ENCODE measurements around the gene EPHA2. TPM values are rescaled to one million over a fixed set of nuclear protein-coding genes. Genes with fewer than 3 reads are reported as not detected.

Gene EPHA2
- total RNA-seq, 1 donor from 2014 or later, result 25.0 TPM

DNA sequence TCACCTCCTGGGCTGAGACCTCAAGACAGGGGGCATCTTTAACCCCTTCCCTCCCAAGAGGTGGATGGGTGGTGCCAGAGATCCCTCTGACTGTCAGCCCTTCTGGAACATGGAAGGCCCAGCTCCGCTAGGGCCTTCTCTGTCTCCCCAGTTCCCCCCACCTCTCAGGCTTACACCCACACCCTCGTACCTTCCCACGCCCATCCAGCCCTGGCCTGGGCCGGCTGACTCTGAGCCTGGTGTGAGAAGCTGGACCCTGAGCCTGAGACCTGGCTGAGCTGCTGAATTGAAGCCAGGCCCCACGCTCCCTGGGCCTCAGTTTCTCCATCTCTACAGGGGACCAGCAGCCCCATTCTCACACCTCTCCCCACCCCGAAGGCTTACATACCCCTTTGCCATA is 5.4 kb downstream of the EPHA2 start:
- no peak for DNase-seq (ENCODE audit: low read depth, low spot score)
- Mint-ChIP-seq H3K4me1 (peaks cover 49% of the 10 kb centered on the region), H3K36me3 (ENCODE audit: low read depth) (peaks cover 11% of the 10 kb centered on the region), H3K27ac (ENCODE audit: unreplicated experiment) (no peak overlapping the region), H3K9me3 (no peaks in the 10 kb centered on the region), H3K27me3 (ENCODE audit: low read depth) (no peaks in the 10 kb centered on the region), H3K4me3 (peak overlapping the region; percentile 79)
- TF ChIP-seq, protein P1, sequence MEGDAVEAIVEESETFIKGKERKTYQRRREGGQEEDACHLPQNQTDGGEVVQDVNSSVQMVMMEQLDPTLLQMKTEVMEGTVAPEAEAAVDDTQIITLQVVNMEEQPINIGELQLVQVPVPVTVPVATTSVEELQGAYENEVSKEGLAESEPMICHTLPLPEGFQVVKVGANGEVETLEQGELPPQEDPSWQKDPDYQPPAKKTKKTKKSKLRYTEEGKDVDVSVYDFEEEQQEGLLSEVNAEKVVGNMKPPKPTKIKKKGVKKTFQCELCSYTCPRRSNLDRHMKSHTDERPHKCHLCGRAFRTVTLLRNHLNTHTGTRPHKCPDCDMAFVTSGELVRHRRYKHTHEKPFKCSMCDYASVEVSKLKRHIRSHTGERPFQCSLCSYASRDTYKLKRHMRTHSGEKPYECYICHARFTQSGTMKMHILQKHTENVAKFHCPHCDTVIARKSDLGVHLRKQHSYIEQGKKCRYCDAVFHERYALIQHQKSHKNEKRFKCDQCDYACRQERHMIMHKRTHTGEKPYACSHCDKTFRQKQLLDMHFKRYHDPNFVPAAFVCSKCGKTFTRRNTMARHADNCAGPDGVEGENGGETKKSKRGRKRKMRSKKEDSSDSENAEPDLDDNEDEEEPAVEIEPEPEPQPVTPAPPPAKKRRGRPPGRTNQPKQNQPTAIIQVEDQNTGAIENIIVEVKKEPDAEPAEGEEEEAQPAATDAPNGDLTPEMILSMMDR (conservative IDR thresholded peaks at IDR 0.05), result no peak

DNA sequence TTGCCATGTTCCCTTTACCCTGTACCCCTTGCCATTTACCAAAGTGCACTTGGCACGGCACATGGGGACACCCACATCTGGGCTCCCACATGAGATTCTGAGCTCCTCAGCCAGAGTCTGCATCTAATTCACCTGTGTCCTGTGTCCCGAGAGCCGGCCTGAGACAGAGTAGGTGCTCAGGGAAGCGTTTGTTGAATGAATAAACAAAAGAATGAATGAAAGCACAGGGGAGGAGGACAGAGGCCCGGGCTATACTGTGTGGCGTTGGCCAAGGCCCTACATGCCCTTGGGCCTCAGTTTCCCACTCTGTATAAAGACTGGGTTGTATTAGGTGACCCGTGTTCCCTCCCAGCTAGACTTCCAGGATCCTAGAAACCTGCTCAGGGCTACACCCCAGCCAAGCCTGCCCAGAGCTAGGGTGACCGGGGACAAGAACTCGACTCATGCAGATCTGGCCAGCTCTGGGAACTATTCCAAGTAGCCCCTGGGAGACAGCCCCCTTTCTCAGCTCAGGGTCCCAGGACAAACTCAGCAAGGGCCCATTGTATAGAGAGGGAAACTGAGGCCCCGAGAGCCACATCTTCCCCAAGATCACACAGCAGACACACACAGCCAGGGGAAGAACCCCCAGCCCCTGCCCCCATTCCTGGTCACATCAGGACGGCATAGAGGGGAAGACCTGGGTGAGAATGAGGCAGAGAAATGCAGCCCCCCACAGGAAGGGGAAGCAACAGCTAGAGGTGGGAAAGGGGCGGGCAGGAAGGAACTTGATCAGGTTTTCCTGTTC is 6.0 kb downstream of the EPHA2 start:
- DNase-seq (ENCODE audit: low read depth, low spot score), result no peak
- H3K27ac Mint-ChIP-seq (ENCODE audit: unreplicated experiment), result no peak overlapping the region
- peaks cover 11% of the 10 kb centered on the region for H3K36me3 Mint-ChIP-seq (ENCODE audit: low read depth)
- no peaks in the 10 kb centered on the region for H3K27me3 Mint-ChIP-seq (ENCODE audit: low read depth)
- peaks cover 50% of the 10 kb centered on the region for H3K4me1 Mint-ChIP-seq
- H3K9me3 Mint-ChIP-seq, result no peaks in the 10 kb centered on the region
- TF ChIP-seq, protein P1 (conservative IDR thresholded peaks at IDR 0.05), result no peak
- H3K4me3 Mint-ChIP-seq, result peak overlapping the region; percentile 47

DNA sequence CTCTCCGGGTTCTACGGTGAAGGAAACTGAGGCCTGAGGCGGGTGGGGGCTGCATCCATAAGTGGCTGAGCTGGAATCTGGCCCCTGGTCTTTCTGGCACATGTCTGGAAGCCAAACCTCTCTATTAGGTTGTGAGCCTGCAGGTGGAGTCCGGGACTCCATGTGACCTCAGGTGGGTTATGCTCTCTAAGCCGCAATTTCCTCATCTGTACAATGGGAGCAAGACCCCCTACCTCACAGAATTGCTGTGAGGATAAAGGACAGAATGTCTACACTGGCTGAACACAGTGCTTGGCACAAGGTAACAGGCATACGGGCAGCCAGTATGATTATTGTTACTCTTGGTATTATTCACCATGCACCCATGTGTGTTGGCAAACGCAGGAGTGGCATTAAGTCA is 6.7 kb downstream of the EPHA2 start:
- H3K4me3 Mint-ChIP-seq, result no peak overlapping the region
- no peaks in the 10 kb centered on the region for H3K27me3 Mint-ChIP-seq (ENCODE audit: low read depth)

DNA sequence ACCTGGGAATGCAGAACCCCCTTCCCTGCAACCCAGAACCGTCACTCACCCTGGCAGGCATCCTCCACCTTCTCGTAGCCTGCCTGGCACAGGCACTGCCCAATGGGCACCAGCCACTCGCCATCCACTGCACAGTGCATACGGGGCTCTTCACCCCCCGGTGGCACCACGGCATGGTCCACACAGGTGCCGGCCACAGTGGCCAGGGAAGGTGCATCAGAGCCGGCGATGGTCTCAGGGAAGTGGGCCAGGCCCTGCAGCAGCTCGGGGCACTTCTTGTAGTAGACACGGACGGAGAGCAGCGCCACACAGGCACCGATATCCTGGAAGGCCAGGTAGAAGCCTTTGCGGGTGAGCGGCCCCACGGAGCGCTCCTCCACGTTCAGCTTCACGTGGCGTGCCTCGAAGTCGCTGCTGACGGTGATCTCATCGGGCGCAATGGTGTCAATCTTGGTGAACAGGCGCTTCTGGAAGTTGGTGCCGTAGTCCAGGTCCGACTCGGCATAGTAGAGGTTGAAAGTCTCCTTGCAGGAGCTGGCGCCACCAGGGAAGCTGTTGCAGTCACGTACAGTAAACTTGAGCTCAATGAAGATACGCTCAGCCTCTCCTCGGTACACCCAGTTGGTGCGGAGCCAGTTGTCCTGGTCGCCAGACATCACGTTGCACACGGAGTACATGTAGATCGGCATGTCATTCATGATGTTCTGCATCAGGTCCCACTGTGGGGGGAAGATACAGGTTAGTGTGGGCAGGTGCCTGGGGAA is 7.4 kb downstream of the EPHA2 start:
- TF ChIP-seq, protein P1 (conservative IDR thresholded peaks at IDR 0.05), result no peak
- no peak overlapping the region for H3K4me3 Mint-ChIP-seq
- no peak for DNase-seq (ENCODE audit: low read depth, low spot score)
- H3K9me3 Mint-ChIP-seq, result no peaks in the 10 kb centered on the region
- no peaks in the 10 kb centered on the region for H3K27me3 Mint-ChIP-seq (ENCODE audit: low read depth)
- H3K27ac Mint-ChIP-seq (ENCODE audit: unreplicated experiment), result no peak overlapping the region
- peaks cover 11% of the 10 kb centered on the region for H3K36me3 Mint-ChIP-seq (ENCODE audit: low read depth)
- H3K4me1 Mint-ChIP-seq, result peaks cover 49% of the 10 kb centered on the region

More for the DNA sequence above, 6.7 kb downstream of the EPHA2 start:
- peaks cover 54% of the 10 kb centered on the region for H3K4me1 Mint-ChIP-seq
- no peak for DNase-seq (ENCODE audit: low read depth, low spot score)
- peaks cover 11% of the 10 kb centered on the region for H3K36me3 Mint-ChIP-seq (ENCODE audit: low read depth)
- TF ChIP-seq, protein P1 (conservative IDR thresholded peaks at IDR 0.05), result no peak
- H3K27ac Mint-ChIP-seq (ENCODE audit: unreplicated experiment), result no peak overlapping the region
- H3K9me3 Mint-ChIP-seq, result no peaks in the 10 kb centered on the region

DNA sequence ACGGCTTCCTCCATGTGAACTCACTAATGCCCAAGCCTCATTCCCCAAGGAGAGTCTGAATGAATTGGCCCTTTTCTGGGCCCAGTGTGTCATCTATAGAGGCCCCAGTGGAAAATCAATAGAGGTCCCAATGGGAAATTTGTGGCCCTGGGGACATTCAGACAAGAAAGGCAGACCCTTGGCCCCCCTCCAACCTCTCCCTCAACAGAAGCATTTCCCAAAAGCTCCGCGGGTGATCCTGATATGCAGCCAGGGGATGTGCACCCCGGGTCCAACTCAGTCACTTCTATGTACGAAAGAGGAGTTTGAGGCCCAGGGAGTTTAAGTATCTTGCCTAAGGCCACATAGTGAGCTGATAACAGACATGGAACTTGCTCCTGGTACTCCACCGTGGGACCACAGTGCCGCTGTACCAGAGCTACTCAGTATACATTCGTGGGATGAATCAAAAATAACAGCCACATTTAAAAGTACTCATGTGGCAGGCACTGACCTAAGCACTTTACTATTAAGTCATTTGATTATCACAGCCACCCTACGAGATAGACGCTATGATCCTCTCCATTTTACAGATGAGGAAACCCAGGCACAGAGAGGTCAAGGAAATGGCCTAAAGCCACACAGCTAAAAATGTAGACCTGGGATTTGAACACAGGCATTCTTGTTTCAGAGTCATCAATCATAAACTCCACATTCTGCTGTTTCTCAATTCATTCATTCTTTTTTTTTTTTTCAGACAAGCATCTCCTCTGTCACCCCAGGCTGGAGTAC is 8.5 kb downstream of the EPHA2 start:
- Mint-ChIP-seq H3K9me3 (no peaks in the 10 kb centered on the region), H3K4me1 (peaks cover 41% of the 10 kb centered on the region), H3K4me3 (peak overlapping the region; percentile 70), H3K27me3 (ENCODE audit: low read depth) (no peaks in the 10 kb centered on the region), H3K36me3 (ENCODE audit: low read depth) (peaks cover 11% of the 10 kb centered on the region), H3K27ac (ENCODE audit: unreplicated experiment) (peak overlapping the region; percentile 99)
- DNase-seq (ENCODE audit: low read depth, low spot score), result no peak
- TF ChIP-seq, protein P1 (conservative IDR thresholded peaks at IDR 0.05), result no peak
